Medulla oblongata (tissue), 1 donor: ENCODE measurements around the gene ZDHHC11B.
A peak's percentile ranks its signal among the peaks of the same experiment; 100 is the strongest.
"Not testable (repeated sequence)": the region's sequence is repeated elsewhere in the genome, so short reads cannot be mapped to it uniquely, and the experiment has no call there.

Source experiments
- DNase-seq: peaks from one replicate; pipeline ENCODE4 v3.0.0-alpha.2; 2015; ENCODE audit errors: extremely low spot score

Gene ZDHHC11B

DNA sequence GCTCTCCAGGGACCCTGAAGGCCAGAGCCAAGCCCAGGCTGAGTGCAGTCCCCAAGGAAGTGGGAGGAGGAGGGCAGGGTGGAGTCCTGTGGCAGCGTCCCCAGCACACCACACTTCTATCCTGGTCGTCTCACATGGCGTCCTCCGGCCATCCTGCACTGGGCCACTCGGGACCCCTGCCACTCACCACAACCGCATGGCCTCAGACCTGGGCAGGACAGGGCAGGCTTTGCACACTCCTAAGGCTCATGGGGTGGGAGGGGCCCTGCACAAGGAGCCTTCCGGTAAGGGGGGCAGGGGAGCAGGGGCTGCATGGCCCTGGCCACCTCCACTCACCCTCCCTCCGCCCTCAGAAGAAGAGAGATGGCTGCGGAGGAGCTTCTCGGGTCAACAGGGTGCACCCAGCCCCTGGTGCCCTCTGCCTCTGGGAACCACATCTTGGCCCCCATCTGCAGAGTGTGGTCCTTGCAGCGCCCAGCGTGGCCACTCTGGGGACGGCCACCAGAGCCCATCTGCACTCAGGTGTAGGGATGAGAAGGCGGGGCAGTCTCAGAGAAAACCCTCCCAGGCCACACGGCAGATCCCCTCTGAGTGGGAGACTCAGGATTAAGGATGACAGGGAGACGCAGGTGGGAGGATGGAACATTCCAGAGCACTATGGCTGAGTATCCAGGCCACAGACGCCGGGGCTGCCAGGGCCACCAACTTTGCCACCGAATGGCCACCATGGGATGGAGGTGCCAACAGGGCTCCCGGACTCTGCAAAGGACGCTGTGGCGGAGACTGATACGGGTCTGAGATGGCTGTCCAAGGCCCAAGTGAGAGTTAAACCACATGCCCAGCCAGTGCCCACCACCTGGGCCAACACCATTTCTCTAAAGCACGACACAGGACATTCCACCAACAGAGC lies 99.0 kb downstream of the ZDHHC11B start:
- DNase-seq, result no peak

DNA sequence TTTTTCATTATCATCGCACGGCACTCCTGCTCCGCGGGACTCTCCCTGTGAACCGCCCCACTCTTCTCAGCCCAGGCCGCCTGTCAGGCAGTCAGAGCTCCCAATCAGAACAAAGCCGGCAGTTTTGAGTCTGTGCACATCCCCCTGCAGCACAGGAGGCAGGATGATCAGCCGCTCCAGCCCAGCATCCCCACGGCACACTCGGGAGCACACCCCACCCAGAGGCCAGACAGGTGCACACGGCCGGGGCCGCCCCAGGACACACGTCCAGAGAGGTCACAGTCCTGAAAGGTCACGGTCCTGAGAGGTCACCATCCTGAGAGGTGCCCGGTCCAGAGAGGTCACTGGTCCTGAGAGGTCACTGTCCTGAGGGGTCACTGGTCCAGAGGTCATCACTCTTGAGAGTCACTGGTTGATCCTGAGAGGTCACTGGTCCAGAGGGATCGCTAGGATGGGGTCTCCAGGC lies 99.7 kb downstream of the ZDHHC11B start:
- DNase-seq, result no peak

- no peak for DNase-seq
Measured at GRCh38 chr5:683551-684481, 100.7 kb downstream of the ZDHHC11B start.

DNA sequence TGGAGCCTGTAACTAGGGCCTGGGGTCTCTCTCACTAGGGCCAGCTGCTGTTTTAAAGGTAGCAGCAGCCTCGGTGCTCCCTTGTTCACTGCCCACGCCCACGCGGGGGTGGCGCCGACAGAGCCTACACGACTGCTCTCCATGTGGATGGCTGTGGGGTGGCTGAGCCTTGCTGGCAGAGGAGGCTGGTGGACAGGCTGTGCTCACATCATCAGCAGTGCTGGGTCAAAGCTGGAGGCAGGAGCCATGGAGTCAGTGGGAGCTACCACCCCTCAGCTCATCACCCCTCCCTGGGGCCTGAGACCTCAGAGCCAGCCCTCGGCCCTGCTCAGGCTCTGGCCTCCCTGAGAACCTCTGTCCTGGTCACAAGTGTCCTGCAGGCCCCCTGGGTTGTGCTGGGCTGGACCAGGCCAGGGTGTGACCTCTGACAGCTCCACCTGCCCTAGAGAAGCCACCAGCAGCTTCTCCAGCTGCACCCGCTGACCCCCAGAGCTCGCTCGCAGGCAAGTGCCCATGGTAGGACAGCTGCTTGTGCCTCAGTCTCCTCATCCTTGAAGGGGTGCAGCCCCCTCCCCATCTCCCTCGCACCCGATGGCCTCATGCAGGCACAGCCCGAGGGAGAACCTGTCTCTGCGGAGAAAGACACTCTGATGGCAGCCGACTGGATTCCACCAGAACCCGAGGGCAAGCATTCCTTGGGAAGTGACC lies 101.7 kb downstream of the ZDHHC11B start:
- not testable (repeated sequence) for DNase-seq

GRCh38 chr5:682216-682615 lies 102.3 kb downstream of the ZDHHC11B start:
- not testable (repeated sequence) for DNase-seq

GRCh38 chr5:681317-682191 lies 103.0 kb downstream of the ZDHHC11B start:
- not testable (repeated sequence) for DNase-seq

GRCh38 chr5:680836-681235 lies 103.7 kb downstream of the ZDHHC11B start:
- DNase-seq, result not testable (repeated sequence)

DNA sequence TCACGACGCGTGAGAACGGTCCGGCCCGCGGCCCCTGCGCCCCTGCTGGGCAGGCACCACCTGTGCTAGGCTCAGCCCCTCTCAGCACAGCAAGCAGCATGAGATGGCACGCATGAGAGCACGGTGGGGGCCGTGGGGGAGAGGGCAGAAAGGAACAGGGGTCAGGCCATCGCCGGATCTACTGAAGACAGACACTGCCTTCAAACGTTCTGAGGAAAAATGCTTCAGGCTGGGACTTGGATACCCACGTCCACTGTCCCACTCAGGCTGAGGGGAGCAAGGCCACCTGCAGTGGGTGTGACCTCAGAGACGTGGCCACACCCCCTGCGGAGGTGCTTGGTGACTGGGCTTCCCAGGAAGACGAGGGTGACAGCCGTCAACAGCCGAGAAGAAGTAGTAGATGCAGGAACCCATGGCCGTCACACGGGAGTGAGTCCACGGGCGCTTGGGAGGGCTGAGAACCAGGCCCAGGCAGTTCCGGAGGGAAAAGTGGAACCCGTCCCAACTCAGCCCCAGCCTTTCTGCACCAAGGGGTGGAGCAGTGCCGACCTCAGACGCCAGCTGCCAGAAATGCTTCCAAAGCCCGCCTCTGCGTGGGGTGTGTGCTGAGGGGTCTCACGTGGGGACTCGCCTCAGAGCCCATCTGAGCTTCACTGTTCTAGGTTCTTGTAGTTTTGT lies 104.3 kb downstream of the ZDHHC11B start:
- DNase-seq, result not testable (repeated sequence)

- not testable (repeated sequence) for DNase-seq
Measured at GRCh38 chr5:679166-679895, 105.2 kb downstream of the ZDHHC11B start.

GRCh38 chr5:678521-678920 lies 106.0 kb downstream of the ZDHHC11B start:
- DNase-seq, result not testable (repeated sequence)

DNA sequence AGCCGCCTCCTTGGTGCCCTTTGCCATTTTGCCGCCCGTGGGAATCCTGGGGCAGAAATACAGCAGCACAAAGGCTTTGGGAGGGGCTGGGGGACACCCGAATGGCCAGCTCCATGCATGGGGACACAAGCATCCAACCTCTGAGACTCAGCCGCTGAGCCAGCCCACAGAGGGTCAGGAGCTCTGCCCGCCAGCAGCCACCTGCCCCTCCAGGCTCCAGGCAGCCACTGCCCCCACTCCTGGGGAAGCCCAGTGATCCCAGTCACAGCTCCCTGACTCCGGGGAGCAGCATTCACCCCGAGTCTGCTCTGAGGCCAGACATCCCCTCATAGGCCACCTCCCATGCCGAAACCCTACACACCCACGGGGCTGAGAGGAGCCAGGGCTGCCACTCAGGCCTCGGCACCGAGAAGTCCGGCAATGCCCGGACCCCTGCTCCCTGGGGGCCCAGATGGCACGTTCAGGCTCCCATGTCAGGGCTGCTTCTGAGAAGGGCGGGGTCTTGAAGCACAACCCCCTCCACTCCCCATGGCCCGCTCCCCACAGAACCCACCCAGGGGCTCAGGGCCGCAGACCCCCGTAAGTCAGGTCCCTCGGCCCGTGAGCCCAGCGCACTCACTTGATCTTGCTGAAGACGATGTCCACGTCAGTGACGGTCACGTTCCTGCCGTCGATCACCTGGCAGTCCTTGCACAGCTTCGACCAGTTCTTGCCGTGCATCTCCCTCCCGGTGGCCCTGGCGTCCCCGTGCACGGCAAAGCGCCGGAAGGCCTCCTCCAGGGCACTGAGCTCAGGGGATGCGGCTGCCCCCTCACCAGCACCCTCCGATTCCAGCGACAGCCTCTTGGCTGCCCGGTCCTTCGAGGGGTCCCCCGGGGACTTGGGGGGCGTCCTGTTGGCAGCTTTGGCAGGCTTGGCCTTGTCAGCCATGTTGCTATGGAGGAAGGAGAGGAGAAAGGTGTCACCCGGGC lies 107.1 kb downstream of the ZDHHC11B start:
- DNase-seq, result no peak

DNA sequence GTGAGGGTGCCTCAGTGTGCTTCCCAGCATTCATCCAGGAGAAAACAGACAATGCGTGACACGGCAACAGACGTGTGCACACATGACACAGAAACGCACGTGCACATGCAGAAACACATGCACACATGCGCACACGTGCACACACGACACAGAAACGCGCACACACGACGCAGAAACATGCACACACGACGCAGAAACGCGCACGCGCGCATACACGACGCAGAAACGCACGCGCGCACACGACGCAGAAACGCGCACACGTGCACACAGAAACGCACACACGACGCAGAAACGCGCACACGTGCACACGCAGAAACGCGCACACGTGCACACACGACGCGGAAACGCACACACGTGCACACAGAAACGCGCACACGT lies 107.8 kb downstream of the ZDHHC11B start:
- DNase-seq, result no peak

GRCh38 chr5:675871-676698 lies 108.4 kb downstream of the ZDHHC11B start:
- no peak for DNase-seq

GRCh38 chr5:675111-675870 lies 109.2 kb downstream of the ZDHHC11B start:
- no peak for DNase-seq

DNA sequence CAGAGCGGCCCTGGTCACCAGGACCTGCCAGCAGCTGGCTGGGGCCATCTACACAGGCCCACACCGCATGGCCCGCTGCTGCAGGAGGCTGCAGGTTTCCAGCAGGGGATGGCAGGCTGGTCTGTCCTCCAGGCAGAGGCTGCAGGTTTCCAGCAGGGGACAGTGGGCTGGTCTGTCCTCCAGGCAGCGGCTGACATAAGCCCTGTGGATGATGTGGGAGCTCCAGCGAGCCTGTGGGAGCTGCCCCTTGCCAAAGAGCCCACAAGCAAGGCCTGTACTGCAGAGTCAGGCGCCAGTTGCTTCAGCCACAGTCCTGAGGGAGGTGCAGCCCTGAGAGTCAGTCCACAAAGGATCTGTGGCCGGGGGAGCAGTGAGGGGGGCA lies 109.9 kb downstream of the ZDHHC11B start:
- DNase-seq, result peak; percentile 34

GRCh38 chr5:673831-674629 lies 110.5 kb downstream of the ZDHHC11B start:
- DNase-seq, result no peak
